HL-60 (cell line): ENCODE data around the gene SMG5.

Source experiments
- DNase-seq, 2 experiments: peaks; one replicate each; pipeline ENCODE4 v3.0.0-alpha.2; 2010 to 2020; ENCODE audit warnings: low read depth in 1 of 2, low spot score in 1 of 2
- H3K27ac ChIP-seq: fragments of 250-450 bp; sonication (Bioruptor Pico); replicated peaks from 2 replicates; pipeline ENCODE4 v1.5.1; 2020; ENCODE audit warnings: mild to moderate bottlenecking, moderate library complexity
- H3K27me3 ChIP-seq: fragments of 250-450 bp; sonication (Bioruptor Pico); 2 replicates; pipeline ENCODE4 v1.5.1; 2021; ENCODE audit warnings: mild to moderate bottlenecking, moderate library complexity; ENCODE audit not compliant: insufficient read depth, poor library complexity, severe bottlenecking
- H3K4me3 ChIP-seq: replicated peaks from 2 replicates; pipeline ENCODE4 v1.5.1; 2011; ENCODE audit warnings: mild to moderate bottlenecking, control low read depth, low read length; ENCODE audit not compliant: insufficient read depth
- CTCF ChIP-seq: IDR thresholded peaks from one replicate; pipeline ENCODE4 v1.5.1; 2011; ENCODE audit warnings: low read length, control low read depth, inconsistent platforms; ENCODE audit not compliant: insufficient read depth
- GABPA ChIP-seq: IDR thresholded peaks from 2 replicates; pipeline ENCODE4 v1.6.1; 2012; ENCODE audit warnings: low read depth
- POLR2AphosphoS5 ChIP-seq: IDR thresholded peaks from 2 replicates; pipeline ENCODE4 v1.6.1; 2012; ENCODE audit warnings: low read depth
- REST ChIP-seq: IDR thresholded peaks from 2 replicates; pipeline ENCODE4 v1.6.1; 2012; ENCODE audit warnings: low read depth; ENCODE audit not compliant: insufficient replicate concordance
- SPI1 ChIP-seq: IDR thresholded peaks from 2 replicates; pipeline ENCODE4 v1.6.1; 2012; ENCODE audit warnings: low read depth, mild to moderate bottlenecking, borderline replicate concordance

The SMG5 gene

GRCh38 chr1:156241926-156242325 lies 40.7 kb downstream of the SMG5 start, which contains the start of gene BGLAP:
TSS of gene BGLAP (plus strand) at chr1:156242184. CDS start at chr1:156242232, 48 bp downstream.
- Histone ChIP-seq H3K4me3 (no peak within 1 kb of the TSS), H3K27ac (no peak within 1 kb of the TSS), H3K27me3 (no peaks in the 10 kb centered on the region)
- TF ChIP-seq POLR2AphosphoS5 (no peak), SPI1 (no peak), CTCF (no peak), REST (no peak), GABPA (no peak)
- no peak for DNase-seq

- TF ChIP-seq POLR2AphosphoS5 (peak; percentile 7; the same call in 1 of the 2 replicates), SPI1 (no peak)
- Histone ChIP-seq H3K27ac (no peak overlapping the region), H3K27me3 (no peaks in the 10 kb centered on the region), H3K4me3 (no peak overlapping the region)
- no peak for DNase-seq
These were observed 41.3 kb downstream of the SMG5 start for GRCh38 chr1:156241311-156241811.

GRCh38 chr1:156238248-156238647 lies 44.4 kb downstream of the SMG5 start:
- Histone ChIP-seq H3K27me3 (no peaks in the 10 kb centered on the region), H3K27ac (no peak overlapping the region), H3K4me3 (no peak overlapping the region)
- TF ChIP-seq POLR2AphosphoS5 (no peak), REST (no peak), CTCF (no peak), GABPA (no peak), SPI1 (no peak)
- no peak for DNase-seq

GRCh38 chr1:156236164-156236563 lies 46.5 kb downstream of the SMG5 start:
- TF ChIP-seq SPI1 (no peak), CTCF (no peak), REST (no peak), GABPA (no peak), POLR2AphosphoS5 (no peak)
- DNase-seq: no peak
- H3K4me3 ChIP-seq: no peak overlapping the region
- no peaks in the 10 kb centered on the region for H3K27me3 ChIP-seq
- H3K27ac ChIP-seq: no peak overlapping the region
